H1 (cell line): ENCODE results near the gene BNC2. TPM values are rescaled to one million over a fixed set of nuclear protein-coding genes. Genes with fewer than 3 reads are reported as not detected.

Experiments
- CTCF ChIA-PET: fragments of 300-600 bp; sonication (Branson Sonifier 250); formaldehyde crosslinking; loops from one replicate; lab custom pipeline; 2021; ENCODE audit not compliant: partially characterized antibody; lab: Charles Lee
- POLR2A ChIA-PET: fragments of 300-600 bp; sonication (Branson Sonifier 250); formaldehyde crosslinking; loops from one replicate; lab custom pipeline; 2021; ENCODE audit warnings: inconsistent platforms; ENCODE audit not compliant: partially characterized antibody; lab: Charles Lee
- DNase-seq, 2 experiments: peaks; one replicate each; pipeline versions ENCODE4 v3.0.0 to v3.0.0-alpha.2; 2010 to 2022; ENCODE audit warnings: low spot score in 2 of 2, low read depth in 1 of 2, mixed read lengths in 1 of 2
- FAIRE-seq: peaks from 2 replicates; lab custom pipeline; 2011; peaks lifted over from hg19 to GRCh38; lab: Jason Lieb, UNC
- H2AFZ ChIP-seq: 2 replicates; pipeline ENCODE4 v1.8.1; 2012; ENCODE audit warnings: low read length, inconsistent platforms
- H2AK5ac ChIP-seq: 2 replicates; pipeline ENCODE4 v1.6.1; 2013; ENCODE audit warnings: low read depth, low read length
- H2BK120ac ChIP-seq: replicated peaks from 2 replicates; pipeline ENCODE3; 2013; ENCODE audit warnings: low read depth, low read length, inconsistent platforms
- H2BK12ac ChIP-seq: 2 replicates; pipeline ENCODE4 v1.6.1; 2013; ENCODE audit warnings: low read depth, low read length
- H2BK15ac ChIP-seq: 2 replicates; pipeline ENCODE4 v1.6.1; 2013; ENCODE audit warnings: low read length
- H2BK20ac ChIP-seq: 2 replicates; pipeline ENCODE4 v1.6.1; 2013; ENCODE audit warnings: low read length
- H2BK5ac ChIP-seq: 2 replicates; pipeline ENCODE4 v1.6.1; 2013; ENCODE audit warnings: low read depth, low read length
- H3K14ac ChIP-seq: 2 replicates; pipeline ENCODE4 v1.6.1; 2013; ENCODE audit warnings: inconsistent platforms; ENCODE audit not compliant: insufficient read length
- H3K18ac ChIP-seq: 2 replicates; pipeline ENCODE4 v1.6.1; 2013; ENCODE audit warnings: low read length; ENCODE audit errors: extremely low read depth
- H3K23ac ChIP-seq: 2 replicates; pipeline ENCODE4 v1.6.1; 2013; ENCODE audit warnings: inconsistent platforms; ENCODE audit not compliant: insufficient read length
- H3K23me2 ChIP-seq: 2 replicates; pipeline ENCODE4 v1.6.1; 2013; ENCODE audit warnings: low read depth, low read length
- H3K27ac ChIP-seq: 2 replicates; pipeline ENCODE4 v1.6.1; 2011; ENCODE audit warnings: low read depth, low read length, inconsistent platforms
- H3K27me3 ChIP-seq, 4 experiments: replicated peaks in 1 of 4; 1 replicate in 1 of 4; 2 replicates in 3 of 4; pipeline versions ENCODE4 v1.6.1 to v1.8.1; 2011 to 2013; ENCODE audit warnings: low read length in 3 of 4, mild to moderate bottlenecking in 3 of 4, inconsistent platforms in 2 of 4, mixed read lengths in 2 of 4, moderate library complexity in 1 of 4; ENCODE audit not compliant: control insufficient read depth in 3 of 4, insufficient read depth in 3 of 4; ENCODE audit errors: extremely low read depth in 1 of 4
- H3K36me3 ChIP-seq, 4 experiments: 2 replicates each; pipeline versions ENCODE4 v1.6.1 to v1.8.1; 2011 to 2013; ENCODE audit warnings: mild to moderate bottlenecking in 4 of 4, low read length in 3 of 4, moderate library complexity in 2 of 4, control low read depth in 1 of 4, inconsistent platforms in 1 of 4; ENCODE audit not compliant: insufficient read depth in 4 of 4, control insufficient read depth in 2 of 4
- H3K4ac ChIP-seq: replicated peaks from 2 replicates; pipeline ENCODE3; 2013; ENCODE audit warnings: low read length, low read depth, mixed read lengths, inconsistent platforms; ENCODE audit not compliant: insufficient read length
- H3K4me1 ChIP-seq, 4 experiments: replicated peaks in 1 of 4; 1 replicate in 1 of 4; 2 replicates in 3 of 4; pipeline versions ENCODE4 v1.6.1 to v1.8.1; 2011 to 2013; ENCODE audit warnings: low read length in 3 of 4, inconsistent platforms in 2 of 4, mixed read lengths in 1 of 4; ENCODE audit not compliant: insufficient read depth in 4 of 4, control insufficient read depth in 3 of 4
- H3K4me2 ChIP-seq, 2 experiments: 2 replicates each; pipeline versions ENCODE4 v1.6.1 to v1.8.1; 2011 to 2013; ENCODE audit warnings: low read depth in 2 of 2, low read length in 2 of 2, control low read depth in 1 of 2, inconsistent platforms in 1 of 2, mild to moderate bottlenecking in 1 of 2; ENCODE audit not compliant: insufficient read depth in 1 of 2
- H3K4me3 ChIP-seq, 4 experiments: fragments of 200-600, 300-600 bp in 1 of 4; sonication (generic), shearing (Covaris generic), sonication (Bioruptor Twin) in 1 of 4; 2 replicates each; pipeline versions ENCODE4 v1.5.1 to v1.8.1; 2011 to 2016; ENCODE audit warnings: low read length in 4 of 4, low read depth in 3 of 4, control low read depth in 2 of 4, inconsistent platforms in 2 of 4, mild to moderate bottlenecking in 2 of 4, mixed read lengths in 1 of 4, moderate library complexity in 1 of 4; ENCODE audit not compliant: insufficient read depth in 2 of 4; ENCODE audit errors: extremely low read depth in 1 of 4
- H3K56ac ChIP-seq: replicated peaks from 2 replicates; pipeline ENCODE3; 2013; ENCODE audit warnings: low read depth, mild to moderate bottlenecking, mixed read lengths, low read length, inconsistent platforms; ENCODE audit not compliant: insufficient read length
- H3K79me1 ChIP-seq: 2 replicates; pipeline ENCODE4 v1.6.1; 2013; ENCODE audit warnings: low read depth, low read length, control low read depth
- H3K79me2 ChIP-seq, 2 experiments: 2 replicates each; pipeline versions ENCODE4 v1.6.1 to v1.8.1; 2012 to 2013; ENCODE audit warnings: low read length in 2 of 2, mild to moderate bottlenecking in 2 of 2, inconsistent platforms in 1 of 2; ENCODE audit not compliant: insufficient read depth in 2 of 2, control insufficient read depth in 1 of 2
- H3K9ac ChIP-seq, 4 experiments: replicated peaks in 1 of 4; 1 replicate in 1 of 4; 2 replicates in 3 of 4; pipeline versions ENCODE4 v1.6.1 to v1.8.1; 2011 to 2013; ENCODE audit warnings: low read depth in 3 of 4, low read length in 3 of 4, control low read depth in 2 of 4, mild to moderate bottlenecking in 2 of 4, moderate library complexity in 2 of 4, inconsistent platforms in 1 of 4; ENCODE audit errors: extremely low read depth in 1 of 4
- H3K9me3 ChIP-seq, 2 experiments: 2 replicates each; pipeline versions ENCODE4 v1.6.1 to v1.8.1; 2012 to 2013; ENCODE audit warnings: mild to moderate bottlenecking in 2 of 2, moderate library complexity in 2 of 2, control low read depth in 1 of 2, inconsistent platforms in 1 of 2, low read depth in 1 of 2, low read length in 1 of 2, mixed read lengths in 1 of 2; ENCODE audit not compliant: insufficient read depth in 2 of 2
- H4K20me1 ChIP-seq, 2 experiments: replicated peaks in 1 of 2; 2 replicates each; pipeline versions ENCODE3 to v1.8.1; 2011 to 2013; ENCODE audit warnings: inconsistent platforms in 2 of 2, low read length in 2 of 2, mild to moderate bottlenecking in 1 of 2; ENCODE audit not compliant: insufficient read depth in 2 of 2, control insufficient read depth in 1 of 2
- H4K5ac ChIP-seq: 2 replicates; pipeline ENCODE4 v1.6.1; 2013; ENCODE audit warnings: low read length, low read depth, mixed read lengths, inconsistent platforms; ENCODE audit not compliant: insufficient read length
- H4K8ac ChIP-seq: 2 replicates; pipeline ENCODE4 v1.8.0; 2013; ENCODE audit warnings: mild to moderate bottlenecking, moderate library complexity, low read length, inconsistent platforms; ENCODE audit not compliant: insufficient read depth; ENCODE audit errors: extremely low read depth
- H4K91ac ChIP-seq: replicated peaks from 2 replicates; pipeline ENCODE3; 2013; ENCODE audit warnings: low read length, mixed read lengths, inconsistent platforms; ENCODE audit not compliant: insufficient read length
- ATF2 ChIP-seq: IDR thresholded peaks from 2 replicates; pipeline ENCODE4 v1.6.1; 2012; ENCODE audit warnings: low read length, inconsistent platforms
- CBX8 ChIP-seq: fragments of 300-800, 300-1000 bp; sonication (generic); IDR thresholded peaks from 2 replicates; pipeline ENCODE4 v1.7.1; 2016; ENCODE audit warnings: low read depth, low read length, borderline replicate concordance
- CEBPB ChIP-seq: IDR thresholded peaks from 2 replicates; pipeline ENCODE4 v1.6.1; 2012; ENCODE audit warnings: low read depth, low read length
- GTF2F1 ChIP-seq: IDR thresholded peaks from 2 replicates; pipeline ENCODE4 v1.6.1; 2012; ENCODE audit warnings: low read depth, low read length, improper control_type of control experiment, borderline replicate concordance
- JUN ChIP-seq: IDR thresholded peaks from 2 replicates; pipeline ENCODE4 v1.6.1; 2011; ENCODE audit warnings: low read depth, mild to moderate bottlenecking, improper control_type of control experiment, low read length
- KDM4A ChIP-seq: IDR thresholded peaks from one replicate; pipeline ENCODE4 v1.7.1; 2012; ENCODE audit warnings: low read depth, mild to moderate bottlenecking, moderate library complexity, low read length, inconsistent platforms; ENCODE audit not compliant: severe bottlenecking
- POLR2A ChIP-seq, 2 experiments: IDR thresholded peaks; 1 replicate in 1 of 2; 2 replicates in 1 of 2; pipeline ENCODE4 v1.6.1; 2011; ENCODE audit warnings: low read depth in 2 of 2, low read length in 2 of 2, mild to moderate bottlenecking in 2 of 2; ENCODE audit errors: control extremely low read depth in 1 of 2
- SAP30 ChIP-seq: fragments of 300-600 bp; sonication (generic); IDR thresholded peaks from 2 replicates; pipeline ENCODE4 v1.7.1; 2012; ENCODE audit warnings: low read length, moderate library complexity, mild to moderate bottlenecking, inconsistent platforms; ENCODE audit not compliant: insufficient read depth, insufficient replicate concordance
- SIN3A ChIP-seq, 2 experiments: IDR thresholded peaks in 1 of 2; conservative IDR thresholded peaks in 1 of 2; 2 replicates each; pipeline ENCODE4 v1.6.1; 2011 to 2012; ENCODE audit warnings: low read length in 2 of 2, improper control_type of control experiment in 1 of 2, low read depth in 1 of 2, mild to moderate bottlenecking in 1 of 2
- SP2 ChIP-seq: IDR thresholded peaks from 2 replicates; pipeline ENCODE4 v1.6.1; 2012; ENCODE audit warnings: mild to moderate bottlenecking, low read length, inconsistent platforms
- TAF7 ChIP-seq: optimal IDR thresholded peaks from 2 replicates; pipeline ENCODE3; 2011; ENCODE audit warnings: low read depth, mild to moderate bottlenecking, inconsistent platforms, low read length, moderate library complexity, borderline replicate concordance
- WGBS, 2 experiments: shearing (Covaris generic) in 1 of 2; methylation state at CpG; one replicate each; pipeline versions ENCODE4 v1.1.6 to v1.1.7; 2013 to 2015; ENCODE audit warnings: low lambda C conversion rate in 2 of 2, mixed read lengths in 2 of 2, inconsistent platforms in 1 of 2, low coverage in 1 of 2, missing lambda C conversion rate in 1 of 2; ENCODE audit not compliant: insufficient replicate concordance in 2 of 2, insufficient coverage in 1 of 2, insufficient read length in 1 of 2; ENCODE audit errors: extremely low coverage in 1 of 2, missing lambda C conversion rate in 1 of 2; 5-methylcytosine and 5-hydroxymethylcytosine counted together
- polyA plus RNA-seq, 7 experiments: library from polyadenylated mRNA; depleted of rRNA in 3 of 7; stranded (reverse) in 5 of 7; unstranded in 2 of 7; fragments of >200 nt in 5 of 7; fragments of 200-250 nt in 2 of 7; gene quantifications; 1 replicate in 5 of 7; 2 replicates in 1 of 7; 4 replicates in 1 of 7; pipeline versions ENCODE4 v1.2.1 to v1.2.3, GENCODE V29; 2011 to 2013; ENCODE audit warnings: missing spikeins in 2 of 7, mixed read lengths in 2 of 7
- total RNA-seq: library from RNA; stranded (reverse); fragmentation: NEBNext Ultra II Directional; extraction: Animal tissue kit (Norgen Biotek cat#: 25700); gene quantifications from 2 replicates; pipeline ENCODE4 v1.2.1, GENCODE V29; 2021

The BNC2 gene
- total and polyA plus RNA-seq, 2 of the 8 experiments (the other 6 are each of a cell fraction or from before 2014, with no cell fraction given): 16.0 to 26.8 TPM

- H3K23me2 ChIP-seq: no peaks in the 10 kb centered on the region
- H3K36me3 ChIP-seq: no peaks in the 10 kb centered on the region
- H3K18ac ChIP-seq: no peak overlapping the region; the same call in 1 of the 2 replicates
- no peak overlapping the region for H4K8ac ChIP-seq
- H3K27ac ChIP-seq: no peak overlapping the region
- ChIA-PET CTCF (interaction anchor here (0.6 to 1.3 kb wide), 4 partner anchors 8 to 239 kb away, joined by 3 read pairs; no protein-coding TSS in a partner anchor), POLR2A (interaction anchor here (1.0 to 2.3 kb wide), 2 partner anchors 9 to 15 kb away, joined by 3 to 6 read pairs; no protein-coding TSS in a partner anchor)
- no peak for FAIRE-seq
- peak overlapping the region; percentile 30; the same call in 1 of the 2 replicates for H2BK12ac ChIP-seq
- H2BK120ac ChIP-seq: no peak overlapping the region
- H2BK20ac ChIP-seq: no peak overlapping the region
- no peak overlapping the region for H3K14ac ChIP-seq
- no peak overlapping the region for H3K9ac ChIP-seq
- no peaks in the 10 kb centered on the region for H4K20me1 ChIP-seq
- no peaks in the 10 kb centered on the region for H3K79me1 ChIP-seq
- no peak for DNase-seq
- H3K56ac ChIP-seq: no peak overlapping the region
- H3K4me3 ChIP-seq: no peak overlapping the region
- no peaks in the 10 kb centered on the region; a peak in 1 of 4 replicates for H3K9me3 ChIP-seq
- no peak overlapping the region; a peak in 1 of 4 replicates for H3K4me2 ChIP-seq
- WGBS, 2 experiments: 83% methylated on average over 2 of the region's 2 CpGs; no CpG with 5 or more reads in 1 of the 2 experiments
- H4K5ac ChIP-seq: no peak overlapping the region
- no peak overlapping the region for H4K91ac ChIP-seq
- no peak overlapping the region for H2BK15ac ChIP-seq
- peaks cover 0 to 6% of the 10 kb centered on the region in 2 experiments; a peak in 2 of 4 replicates for H3K79me2 ChIP-seq
- H2AK5ac ChIP-seq: no peak overlapping the region; the same call in 1 of the 2 replicates
- H2AFZ ChIP-seq: no peak overlapping the region
- H3K4me1 ChIP-seq: peaks cover 8 to 28% (median 18%) of the 10 kb centered on the region in 4 experiments
- no peaks in the 10 kb centered on the region for H3K27me3 ChIP-seq
- H3K23ac ChIP-seq: no peak overlapping the region
- H3K4ac ChIP-seq: no peak overlapping the region
- TF ChIP-seq JUN (no peak), GTF2F1 (no peak), ATF2 (no peak), SP2 (no peak), SIN3A (conservative IDR thresholded peaks at IDR 0.05 in 1 of 2, IDR thresholded peaks at IDR 0.05 in 1 of 2; ENCODE audit: low read depth in 1 of 2, low read length in 2 of 2) (no peak), POLR2A (IDR thresholded peaks at IDR 0.05; ENCODE audit: control extremely low read depth in 1 of 2, low read depth in 2 of 2, low read length in 2 of 2) (no peak), KDM4A (no peak), TAF7 (no peak), SAP30 (no peak), CEBPB (no peak), CBX8 (no peak)
- no peak overlapping the region for H2BK5ac ChIP-seq
These were observed 385.7 kb downstream of the BNC2 start for GRCh38 chr9:16484744-16485143.
